Measurements from ENCODE around the gene IMMP2L. TPM values are rescaled to one million over a fixed set of nuclear protein-coding genes. Genes with fewer than 3 reads are reported as not detected.

Gene IMMP2L
- total RNA-seq, 2 donors from 2014 or later, result 21.7 to 27.5 TPM

GRCh38 chr7:111410899-111411298, 151.4 kb downstream of the IMMP2L start:
- no peak for ATAC-seq (replicated peaks in 1 of 2)
- Mint-ChIP-seq H3K27me3 (ENCODE audit: low read depth) (no peaks in the 10 kb centered on the region), H3K27ac (no peak overlapping the region), H3K9me3 (peaks cover 0 to 4% of the 10 kb centered on the region in 2 donors), H3K36me3 (ENCODE audit: insufficient read depth in 2 of 2) (peaks cover 0 to 6% of the 10 kb centered on the region in 2 donors), H3K4me1 (ENCODE audit: low read depth) (peaks cover 9% of the 10 kb centered on the region), H3K4me3 (no peak overlapping the region)
- DNase-seq, result no peak

GRCh38 chr7:111409714-111410422, 152.4 kb downstream of the IMMP2L start:
- ATAC-seq (replicated peaks in 1 of 2) (no peak), DNase-seq (no peak)
- no peak overlapping the region for H3K27ac Mint-ChIP-seq
- H3K36me3 Mint-ChIP-seq (ENCODE audit: insufficient read depth in 2 of 2), result peaks cover 0 to 6% of the 10 kb centered on the region in 2 donors
- no peak overlapping the region for H3K4me3 Mint-ChIP-seq
- H3K4me1 Mint-ChIP-seq (ENCODE audit: low read depth), result peaks cover 9% of the 10 kb centered on the region
- peaks cover 0 to 4% of the 10 kb centered on the region in 2 donors for H3K9me3 Mint-ChIP-seq
- H3K27me3 Mint-ChIP-seq (ENCODE audit: low read depth), result no peaks in the 10 kb centered on the region

- Mint-ChIP-seq H3K27me3 (ENCODE audit: low read depth) (no peaks in the 10 kb centered on the region), H3K27ac (no peak overlapping the region), H3K9me3 (peaks cover 0 to 4% of the 10 kb centered on the region in 2 donors)
These were observed 153.6 kb downstream of the IMMP2L start for GRCh38 chr7:111408724-111409123.

GRCh38 chr7:111407258-111407657, 155.0 kb downstream of the IMMP2L start:
- H3K27me3 Mint-ChIP-seq (ENCODE audit: low read depth), result no peaks in the 10 kb centered on the region
- ATAC-seq (replicated peaks in 1 of 2) (no peak), DNase-seq (no peak)
- no peak overlapping the region for H3K27ac Mint-ChIP-seq
- no peak overlapping the region for H3K4me3 Mint-ChIP-seq
- peaks cover 1 to 6% of the 10 kb centered on the region in 2 donors for H3K36me3 Mint-ChIP-seq (ENCODE audit: insufficient read depth in 2 of 2)
- H3K4me1 Mint-ChIP-seq (ENCODE audit: low read depth), result no peaks in the 10 kb centered on the region
- H3K9me3 Mint-ChIP-seq, result peaks cover 0 to 6% of the 10 kb centered on the region in 2 donors

More at GRCh38 chr7:111408724-111409123, 153.6 kb downstream of the IMMP2L start:
- Mint-ChIP-seq H3K4me3 (no peak overlapping the region), H3K4me1 (ENCODE audit: low read depth) (peaks cover 7% of the 10 kb centered on the region), H3K36me3 (ENCODE audit: insufficient read depth in 2 of 2) (peaks cover 0 to 6% of the 10 kb centered on the region in 2 donors)
- DNase-seq, result no peak
- no peak for ATAC-seq (replicated peaks in 1 of 2)

GRCh38 chr7:111405621-111406020, 156.7 kb downstream of the IMMP2L start:
- no peaks in the 10 kb centered on the region for H3K4me1 Mint-ChIP-seq (ENCODE audit: low read depth)
- no peak for ATAC-seq (replicated peaks in 1 of 2)
- H3K27ac Mint-ChIP-seq, result no peak overlapping the region

GRCh38 chr7:111401516-111401915, 160.8 kb downstream of the IMMP2L start:
- Mint-ChIP-seq H3K4me3 (no peak overlapping the region), H3K27me3 (ENCODE audit: low read depth) (no peaks in the 10 kb centered on the region), H3K27ac (no peak overlapping the region), H3K4me1 (ENCODE audit: low read depth) (no peaks in the 10 kb centered on the region), H3K36me3 (ENCODE audit: insufficient read depth in 2 of 2) (peaks cover 1 to 4% of the 10 kb centered on the region in 2 donors), H3K9me3 (peaks cover 0 to 4% of the 10 kb centered on the region in 2 donors)
- ATAC-seq (replicated peaks in 1 of 2), result no peak
- DNase-seq, result no peak

More at GRCh38 chr7:111405621-111406020, 156.7 kb downstream of the IMMP2L start:
- Mint-ChIP-seq H3K4me3 (no peak overlapping the region), H3K36me3 (ENCODE audit: insufficient read depth in 2 of 2) (peaks cover 1 to 2% of the 10 kb centered on the region in 2 donors), H3K9me3 (peaks cover 0 to 6% of the 10 kb centered on the region in 2 donors), H3K27me3 (ENCODE audit: low read depth) (no peaks in the 10 kb centered on the region)
- no peak for DNase-seq

- Mint-ChIP-seq H3K4me3 (no peak overlapping the region), H3K27ac (no peak overlapping the region), H3K9me3 (peaks cover 0 to 2% of the 10 kb centered on the region in 2 donors), H3K36me3 (ENCODE audit: insufficient read depth in 2 of 2) (peaks cover 1 to 3% of the 10 kb centered on the region in 2 donors), H3K4me1 (ENCODE audit: low read depth) (no peaks in the 10 kb centered on the region), H3K27me3 (ENCODE audit: low read depth) (no peaks in the 10 kb centered on the region)
- ATAC-seq (replicated peaks in 1 of 2), result no peak
- DNase-seq, result no peak
These were observed 162.2 kb downstream of the IMMP2L start for GRCh38 chr7:111400088-111400487.

GRCh38 chr7:111394891-111395290, 167.4 kb downstream of the IMMP2L start:
- Mint-ChIP-seq H3K27ac (no peak overlapping the region), H3K4me1 (ENCODE audit: low read depth) (no peaks in the 10 kb centered on the region), H3K27me3 (ENCODE audit: low read depth) (no peaks in the 10 kb centered on the region), H3K4me3 (no peak overlapping the region), H3K36me3 (ENCODE audit: insufficient read depth in 2 of 2) (peaks cover 3 to 4% of the 10 kb centered on the region in 2 donors), H3K9me3 (no peaks in the 10 kb centered on the region)
- ATAC-seq (replicated peaks in 1 of 2), result no peak
- no peak for DNase-seq

GRCh38 chr7:111393011-111393754, 169.1 kb downstream of the IMMP2L start:
- H3K4me3 Mint-ChIP-seq, result no peak overlapping the region

GRCh38 chr7:111392294-111392693, 170.0 kb downstream of the IMMP2L start:
- peaks cover 3 to 8% of the 10 kb centered on the region in 2 donors for H3K9me3 Mint-ChIP-seq

More at GRCh38 chr7:111393011-111393754, 169.1 kb downstream of the IMMP2L start:
- DNase-seq (no peak), ATAC-seq (replicated peaks in 1 of 2) (no peak)
- peaks cover 3 to 7% of the 10 kb centered on the region in 2 donors for H3K36me3 Mint-ChIP-seq (ENCODE audit: insufficient read depth in 2 of 2)
- H3K4me1 Mint-ChIP-seq (ENCODE audit: low read depth), result no peaks in the 10 kb centered on the region
- H3K27ac Mint-ChIP-seq, result no peak overlapping the region
- H3K27me3 Mint-ChIP-seq (ENCODE audit: low read depth), result no peaks in the 10 kb centered on the region
- peaks cover 3 to 7% of the 10 kb centered on the region in 2 donors for H3K9me3 Mint-ChIP-seq

GRCh38 chr7:111390000-111390399, 172.3 kb downstream of the IMMP2L start:
- H3K27ac Mint-ChIP-seq, result no peak overlapping the region
- DNase-seq (no peak), ATAC-seq (replicated peaks in 1 of 2) (no peak)
- peaks cover 4 to 10% of the 10 kb centered on the region in 2 donors for H3K9me3 Mint-ChIP-seq
- H3K4me3 Mint-ChIP-seq, result no peak overlapping the region
- peaks cover 3 to 7% of the 10 kb centered on the region in 2 donors for H3K36me3 Mint-ChIP-seq (ENCODE audit: insufficient read depth in 2 of 2)
- H3K4me1 Mint-ChIP-seq (ENCODE audit: low read depth), result no peaks in the 10 kb centered on the region
- H3K27me3 Mint-ChIP-seq (ENCODE audit: low read depth), result no peaks in the 10 kb centered on the region

More at GRCh38 chr7:111392294-111392693, 170.0 kb downstream of the IMMP2L start:
- H3K4me3 Mint-ChIP-seq, result no peak overlapping the region
- H3K4me1 Mint-ChIP-seq (ENCODE audit: low read depth), result no peaks in the 10 kb centered on the region
- H3K36me3 Mint-ChIP-seq (ENCODE audit: insufficient read depth in 2 of 2), result peaks cover 3 to 7% of the 10 kb centered on the region in 2 donors
- DNase-seq (no peak), ATAC-seq (replicated peaks in 1 of 2) (no peak)
- H3K27me3 Mint-ChIP-seq (ENCODE audit: low read depth), result no peaks in the 10 kb centered on the region
- no peak overlapping the region for H3K27ac Mint-ChIP-seq

GRCh38 chr7:111388912-111389311, 173.4 kb downstream of the IMMP2L start:
- Mint-ChIP-seq H3K4me1 (ENCODE audit: low read depth) (no peaks in the 10 kb centered on the region), H3K36me3 (ENCODE audit: insufficient read depth in 2 of 2) (peaks cover 3 to 7% of the 10 kb centered on the region in 2 donors), H3K9me3 (peaks cover 4 to 10% of the 10 kb centered on the region in 2 donors), H3K4me3 (no peak overlapping the region), H3K27ac (no peak overlapping the region), H3K27me3 (ENCODE audit: low read depth) (no peaks in the 10 kb centered on the region)
- DNase-seq (no peak), ATAC-seq (replicated peaks in 1 of 2) (no peak)

- Mint-ChIP-seq H3K9me3 (peaks cover 4 to 10% of the 10 kb centered on the region in 2 donors), H3K4me1 (ENCODE audit: low read depth) (no peaks in the 10 kb centered on the region), H3K27ac (no peak overlapping the region), H3K36me3 (ENCODE audit: insufficient read depth in 2 of 2) (peaks cover 3 to 7% of the 10 kb centered on the region in 2 donors), H3K4me3 (no peak overlapping the region), H3K27me3 (ENCODE audit: low read depth) (no peaks in the 10 kb centered on the region)
- ATAC-seq (replicated peaks in 1 of 2) (no peak), DNase-seq (no peak)
These were observed 174.3 kb downstream of the IMMP2L start for GRCh38 chr7:111388016-111388415.

Measured in activated T-cell treated with anti-CD3 and anti-CD28 coated beads, Interleukin-2, amount 50 U/mL, for 72 hours (primary cell).